CD4-positive, alpha-beta T cell treated with Interleukin-17A for 1 hour (primary cell): ENCODE measurements around the gene NPIPB8.
A peak's percentile ranks its signal among the peaks of the same experiment; 100 is the strongest.
"Not testable (repeated sequence)": the region's sequence is repeated elsewhere in the genome, so short reads cannot be mapped to it uniquely, and the experiment has no call there.

Source experiments
- DNase-seq: peaks from one replicate; pipeline ENCODE4 v3.0.0-alpha.2; 2020

The NPIPB8 gene

DNA sequence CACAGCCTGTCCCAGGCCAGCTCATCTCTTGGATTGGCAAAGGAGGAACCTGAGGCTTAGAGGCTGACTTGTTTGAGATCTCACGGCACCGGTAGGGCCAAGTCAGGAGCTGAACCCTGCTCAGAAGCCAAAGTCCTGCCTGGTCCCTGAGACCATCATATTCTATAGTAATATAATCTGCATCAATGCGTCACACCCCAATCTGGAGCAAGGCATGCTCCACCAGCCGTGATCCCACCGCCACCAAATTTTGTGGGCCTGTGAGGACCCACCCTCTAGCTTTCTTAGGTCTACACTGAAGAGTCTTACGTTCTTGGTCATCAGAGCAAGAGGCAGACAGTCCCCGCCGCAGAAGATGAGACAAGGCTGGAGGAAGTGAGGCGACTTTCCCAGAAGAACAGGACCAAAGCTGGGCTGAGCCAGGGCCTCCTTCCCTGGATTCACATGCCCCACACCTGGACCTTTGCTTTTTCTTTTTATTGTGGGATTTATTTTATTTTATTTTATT, 30.7 kb upstream of the NPIPB8 start:
- DNase-seq = no peak

- DNase-seq = not testable (repeated sequence)
Measured at GRCh38 chr16:28607681-28608495, 30.0 kb upstream of the NPIPB8 start.

DNA sequence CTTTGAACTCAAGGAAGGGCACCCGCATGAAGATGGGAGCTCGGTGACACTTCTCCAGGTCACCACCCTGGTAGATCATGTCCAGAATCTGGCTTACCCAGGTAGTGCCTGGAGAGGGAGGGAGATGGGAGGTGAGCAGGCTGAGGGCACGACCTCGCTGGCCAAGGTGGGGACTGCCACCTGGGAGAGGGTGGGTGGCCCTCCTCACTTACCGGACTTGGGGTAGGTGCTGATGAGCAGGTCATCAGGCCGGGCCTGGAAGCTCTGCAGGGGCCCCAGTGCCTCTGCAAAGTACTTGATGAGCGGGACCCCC, 29.4 kb upstream of the NPIPB8 start:
- DNase-seq = not testable (repeated sequence)

- DNase-seq = not testable (repeated sequence)
Measured at GRCh38 chr16:28608867-28609596, 28.8 kb upstream of the NPIPB8 start.

GRCh38 chr16:28609631-28610594, 28.0 kb upstream of the NPIPB8 start, which contains the start of gene SULT1A1:
Gene SULT1A1, minus strand, starts transcription at chr16:28610044. Its CDS starts 1,189 bp downstream, at chr16:28608855.
- DNase-seq = no peak

DNA sequence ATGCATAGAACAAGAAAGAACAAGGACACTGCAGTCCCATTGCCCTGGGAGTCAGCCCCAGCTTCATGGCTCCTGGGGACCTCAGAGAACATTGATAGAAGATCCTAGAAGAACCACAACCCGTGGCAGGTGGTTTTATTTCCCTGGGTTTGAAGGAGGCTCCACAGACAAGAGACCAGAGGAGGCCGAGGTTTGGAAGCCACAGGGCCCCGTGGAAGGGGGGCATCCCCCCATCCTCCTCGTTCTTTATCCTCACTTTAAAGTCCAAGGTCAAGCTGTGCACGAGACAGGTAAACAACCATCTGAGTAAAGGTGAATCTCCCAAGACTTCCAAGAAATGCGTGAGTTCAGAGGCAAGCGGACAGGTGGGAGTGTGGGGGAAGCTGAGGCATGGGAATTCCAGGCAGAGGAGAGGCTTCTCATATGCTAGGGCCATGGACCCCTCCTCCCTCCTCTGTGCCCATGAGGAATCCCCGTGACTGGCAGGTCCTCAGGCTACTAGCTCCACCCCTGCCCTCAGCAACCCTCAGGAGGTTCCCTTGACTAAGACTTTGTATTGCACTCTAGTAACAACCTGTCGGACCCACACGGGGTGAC, 27.2 kb upstream of the NPIPB8 start:
- DNase-seq = no peak

GRCh38 chr16:28612359-28613280, 25.2 kb upstream of the NPIPB8 start:
- DNase-seq = not testable (repeated sequence)

GRCh38 chr16:28613912-28614311, 24.0 kb upstream of the NPIPB8 start:
- not testable (repeated sequence) for DNase-seq

DNA sequence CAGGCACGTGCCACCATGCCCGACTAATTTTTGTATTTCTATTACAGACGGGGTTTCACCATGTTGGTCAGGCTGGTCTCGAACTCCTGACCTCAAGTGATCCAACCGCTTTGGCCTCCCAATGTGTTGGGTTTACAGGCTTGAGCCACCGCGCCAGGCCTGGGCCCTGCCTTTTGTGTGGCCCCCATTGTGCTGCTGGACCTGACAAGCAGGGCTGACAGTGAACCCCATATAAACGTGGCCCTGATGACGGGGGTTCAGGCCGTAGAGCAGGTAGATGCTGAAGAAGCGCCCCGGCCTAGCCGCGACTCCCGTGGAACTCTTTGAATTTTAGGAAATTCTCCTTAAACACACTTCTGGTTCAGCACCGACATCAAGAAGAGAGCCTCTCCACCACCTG, 23.3 kb upstream of the NPIPB8 start:
- not testable (repeated sequence) for DNase-seq

GRCh38 chr16:28615486-28616223, 22.2 kb upstream of the NPIPB8 start:
- peak; percentile 47 for DNase-seq

GRCh38 chr16:28616224-28616577, 21.7 kb upstream of the NPIPB8 start:
- DNase-seq = not testable (repeated sequence)

GRCh38 chr16:28616636-28617035, 21.2 kb upstream of the NPIPB8 start:
- no peak for DNase-seq

GRCh38 chr16:28617874-28618273, 20.0 kb upstream of the NPIPB8 start:
- DNase-seq = no peak

- not testable (repeated sequence) for DNase-seq
Measured at GRCh38 chr16:28620316-28620715, 17.5 kb upstream of the NPIPB8 start.

- DNase-seq = no peak
Measured at GRCh38 chr16:28621481-28622155, 16.2 kb upstream of the NPIPB8 start.

GRCh38 chr16:28622532-28623171, 15.2 kb upstream of the NPIPB8 start:
- not testable (repeated sequence) for DNase-seq

- DNase-seq = peak; percentile 66
Measured at GRCh38 chr16:28623172-28623711, 14.6 kb upstream of the NPIPB8 start.

GRCh38 chr16:28630905-28631304, 7.0 kb upstream of the NPIPB8 start:
- not testable (repeated sequence) for DNase-seq
